CD4-positive, alpha-beta T cell treated with Interleukin-15 for 1 hour (primary cell): Measurements from ENCODE around the gene LYSMD4.
"Not testable (repeated sequence)": the region's sequence is repeated elsewhere in the genome, so short reads cannot be mapped to it uniquely, and the experiment has no call there.

Source experiments
- DNase-seq: peaks from one replicate; pipeline ENCODE4 v3.0.0-alpha.2; 2020

Gene LYSMD4

DNA sequence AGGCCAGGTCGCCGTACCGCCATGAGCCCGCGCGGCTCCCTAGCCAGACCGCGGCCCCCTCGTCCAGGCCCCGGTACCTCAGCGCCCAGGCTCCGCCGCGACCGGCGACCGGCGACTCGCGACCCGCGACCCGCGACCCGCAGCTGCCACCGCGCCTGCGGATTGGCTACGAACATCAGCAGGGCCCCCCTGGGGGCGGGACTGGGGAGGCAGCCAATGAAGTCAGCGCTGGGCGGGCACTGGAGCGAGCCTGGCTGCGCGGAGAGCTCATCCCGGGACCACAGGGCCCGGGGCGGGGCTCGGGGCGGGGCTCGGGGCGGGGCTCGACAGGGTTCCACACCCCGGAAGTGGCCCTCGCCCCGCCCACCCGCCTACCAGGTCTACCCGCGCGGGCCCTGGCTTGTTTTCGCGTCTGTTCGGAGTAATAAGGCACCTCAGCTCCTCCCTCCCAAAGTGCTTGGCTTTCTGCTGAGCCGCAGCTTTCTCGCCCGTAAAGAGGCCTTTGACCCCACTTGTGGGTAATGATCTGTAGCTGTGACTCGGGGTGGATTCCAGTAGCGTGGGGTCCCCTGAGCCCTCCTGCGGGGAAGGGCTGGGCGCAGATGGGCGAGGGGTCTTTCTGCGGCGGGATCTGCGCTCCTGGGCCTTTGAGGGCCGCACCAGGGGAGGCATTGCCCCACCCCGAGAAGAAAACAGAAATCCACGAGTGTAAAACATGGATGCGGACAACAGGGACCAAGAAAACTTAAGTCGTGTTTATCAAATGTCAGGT, at the start of gene LYSMD4:
TSS of gene LYSMD4 (minus strand) at position 170 of the 772 bp plus-strand sequence. CDS start 1,438 bp downstream, outside the sequence.
- DNase-seq: peak; percentile 98

DNA sequence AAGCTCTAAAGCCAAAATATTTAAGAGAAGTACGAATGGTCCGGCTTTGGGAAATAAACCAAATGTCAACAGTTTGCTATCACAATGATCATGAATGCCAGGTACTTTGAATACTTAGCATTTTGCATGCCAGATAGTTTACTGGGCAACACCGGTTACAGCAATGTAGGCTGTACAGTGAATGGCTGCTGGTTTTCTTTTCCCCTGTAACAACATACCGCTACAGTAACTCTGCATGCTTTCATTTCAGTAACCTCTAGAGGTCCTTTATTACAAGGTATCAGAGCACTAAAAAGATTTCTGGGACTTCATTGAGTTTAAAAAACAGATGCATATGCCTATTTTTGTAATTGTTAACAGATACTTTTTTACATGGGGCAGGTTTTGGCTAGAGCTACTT, 48.8 kb upstream of the LYSMD4 start:
- DNase-seq: not testable (repeated sequence)

DNA sequence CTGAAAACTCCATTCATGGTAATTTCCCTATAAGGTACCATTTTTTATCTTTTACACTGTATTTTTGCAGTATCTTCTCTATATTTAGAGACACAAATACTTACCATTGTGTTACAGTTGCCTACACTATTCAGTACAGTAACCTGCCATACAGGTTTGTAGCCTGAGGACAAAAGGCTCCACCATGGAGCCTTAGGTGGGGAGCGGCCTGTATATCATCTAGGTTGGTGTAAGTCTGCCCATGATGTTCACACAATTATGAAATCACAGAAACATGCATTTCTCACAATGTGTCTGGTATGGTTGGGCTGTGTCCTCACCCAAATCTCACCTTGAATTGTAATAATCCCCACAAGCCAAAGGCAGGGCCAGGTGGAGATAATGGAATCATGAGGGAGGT, 43.9 kb upstream of the LYSMD4 start:
- DNase-seq: no peak

DNA sequence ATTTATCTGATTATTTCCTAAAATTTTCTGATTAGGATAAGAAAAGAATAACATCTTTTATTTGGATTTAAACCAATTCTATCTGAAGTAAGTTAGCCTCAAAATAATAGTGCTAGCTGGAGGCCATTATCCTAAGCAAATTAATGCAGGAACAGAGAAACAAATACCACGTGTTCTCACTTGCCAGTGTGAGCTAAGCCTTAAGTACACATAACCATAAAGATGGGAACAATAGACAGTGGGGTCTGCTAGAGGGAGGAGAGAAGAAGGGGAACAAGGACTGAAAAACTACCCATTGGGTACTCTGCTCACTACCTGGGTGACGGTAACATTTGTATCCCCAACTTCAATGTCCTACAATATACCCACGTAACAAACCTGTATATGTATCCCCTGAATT, 31.3 kb upstream of the LYSMD4 start:
- DNase-seq: no peak

DNA sequence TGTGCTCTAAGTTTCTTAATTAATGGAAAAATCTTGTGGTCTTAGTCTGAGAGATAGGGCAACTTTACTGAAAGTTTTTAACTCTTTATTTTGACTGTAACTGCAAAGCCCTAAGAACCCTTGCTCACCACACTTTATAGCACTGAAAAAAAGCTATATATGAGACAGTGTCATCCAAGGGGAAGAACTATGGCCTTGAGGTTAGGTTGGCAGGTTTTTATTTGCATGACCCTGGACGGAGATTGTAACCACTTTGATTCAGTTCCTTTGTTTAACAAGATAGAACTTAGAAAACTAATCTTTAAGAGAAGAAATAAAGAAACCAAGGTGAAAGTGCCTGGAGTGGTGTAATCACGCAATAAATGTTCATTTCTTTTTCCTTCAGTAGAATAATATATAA, 30.6 kb upstream of the LYSMD4 start:
- DNase-seq: no peak

DNA sequence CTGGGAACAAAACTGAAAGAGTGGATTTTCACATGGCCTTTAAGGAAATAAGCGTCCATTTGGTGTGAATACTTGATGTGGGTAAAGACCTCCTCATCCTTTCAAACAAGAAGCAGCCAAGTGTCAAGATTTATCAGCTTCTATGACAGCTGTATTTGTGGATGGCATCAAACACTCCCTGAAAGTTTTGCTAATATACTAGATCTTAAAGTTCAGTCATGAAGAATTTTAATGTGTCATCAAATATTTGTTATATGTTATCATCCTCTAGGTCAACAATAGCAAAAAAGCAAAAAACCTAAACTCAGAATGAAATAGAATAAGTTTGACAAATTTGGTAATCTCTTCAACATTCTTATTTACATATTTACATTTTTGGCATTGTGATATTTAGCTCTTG, 29.1 kb upstream of the LYSMD4 start:
- no peak for DNase-seq

DNA sequence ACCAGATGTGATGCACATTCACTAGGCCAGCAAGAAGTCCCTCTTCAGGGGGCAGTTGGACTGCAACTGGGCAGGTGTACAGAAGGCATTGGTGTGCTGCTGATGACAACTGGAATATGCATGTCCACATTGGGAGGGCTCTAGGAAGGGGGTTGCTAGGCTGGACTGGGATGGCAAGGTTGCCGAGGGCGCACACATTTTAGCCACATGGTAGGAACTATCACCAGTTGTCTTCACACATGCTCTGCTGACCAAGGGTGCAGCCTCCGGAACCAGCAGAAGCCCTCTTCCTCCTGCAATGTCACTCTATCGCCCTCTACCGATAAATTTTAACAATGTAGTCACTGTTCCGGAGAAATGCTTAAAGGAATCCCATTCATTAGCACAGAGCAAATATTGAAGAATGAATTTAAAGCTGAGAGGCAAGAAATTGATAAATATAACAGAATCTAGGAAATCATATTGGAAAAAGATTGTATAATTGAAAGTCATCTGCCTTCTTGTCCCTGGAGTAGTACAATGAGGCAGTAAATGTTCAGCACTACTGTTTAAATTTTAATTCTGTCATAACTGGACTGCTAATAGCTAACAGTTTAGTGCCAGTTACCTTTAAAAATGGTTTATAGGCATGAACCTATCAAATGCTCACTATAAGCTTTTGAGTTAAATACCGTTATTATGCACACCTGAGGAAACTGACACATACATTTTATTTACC, 22.6 kb upstream of the LYSMD4 start:
- peak; percentile 34 for DNase-seq

DNA sequence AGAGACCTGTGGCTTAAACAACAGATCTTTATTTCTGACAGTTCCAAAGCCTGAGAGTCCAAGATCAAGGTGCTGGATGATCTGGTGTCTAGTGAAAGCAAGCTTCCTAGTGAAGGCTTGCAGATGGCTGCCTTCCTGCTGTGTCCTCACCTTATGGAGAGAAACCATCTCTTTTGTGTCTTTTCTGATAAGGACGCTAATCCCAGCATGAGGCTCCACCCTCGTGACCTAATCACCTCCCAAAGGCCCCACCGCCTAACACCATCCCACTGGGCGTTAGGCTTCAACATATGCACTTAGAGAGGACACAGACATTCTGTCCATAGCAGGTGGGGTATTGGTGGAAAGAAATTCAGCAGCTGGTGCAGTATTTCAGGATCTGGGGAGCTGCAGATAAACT, 19.8 kb upstream of the LYSMD4 start:
- DNase-seq: no peak

DNA sequence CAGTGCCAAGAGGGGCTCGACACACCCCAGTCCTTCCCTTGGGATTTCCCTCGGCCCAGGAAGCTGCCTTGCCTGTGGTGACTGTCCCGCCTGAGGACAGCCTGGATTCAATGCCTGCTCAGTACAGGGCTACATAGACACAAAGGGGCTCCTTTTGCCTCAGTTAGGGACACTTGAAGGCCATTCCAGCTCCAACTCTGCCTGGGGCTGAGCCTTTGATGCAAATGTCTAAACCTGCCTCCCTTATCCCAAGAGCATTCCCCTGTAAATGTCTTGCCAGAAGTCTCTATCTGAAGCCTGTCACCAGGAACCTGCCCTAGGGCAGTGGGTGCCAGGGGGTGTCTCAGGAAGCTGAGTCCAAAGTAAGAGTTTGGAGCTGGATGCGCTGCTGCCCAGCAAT, 19.3 kb upstream of the LYSMD4 start:
- no peak for DNase-seq

DNA sequence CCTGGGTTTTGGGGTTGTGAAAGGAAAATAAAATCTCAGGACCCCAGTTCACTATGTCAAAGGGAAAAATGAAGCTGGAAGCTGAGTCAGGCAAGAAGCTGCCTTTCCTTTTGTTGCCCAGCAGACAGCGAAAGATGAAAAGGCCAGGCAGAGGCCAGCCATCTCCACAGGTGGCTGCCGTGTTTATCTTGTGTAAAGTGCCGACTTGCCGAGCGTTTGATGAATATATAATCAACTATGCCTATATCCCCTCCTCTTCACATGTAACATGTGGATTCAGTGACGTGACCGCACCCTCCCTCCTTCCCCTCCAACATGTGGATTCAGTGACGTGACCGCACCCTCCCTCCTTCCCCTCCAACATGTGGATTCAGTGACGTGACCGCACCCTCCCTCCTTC, 17.1 kb upstream of the LYSMD4 start:
- not testable (repeated sequence) for DNase-seq

DNA sequence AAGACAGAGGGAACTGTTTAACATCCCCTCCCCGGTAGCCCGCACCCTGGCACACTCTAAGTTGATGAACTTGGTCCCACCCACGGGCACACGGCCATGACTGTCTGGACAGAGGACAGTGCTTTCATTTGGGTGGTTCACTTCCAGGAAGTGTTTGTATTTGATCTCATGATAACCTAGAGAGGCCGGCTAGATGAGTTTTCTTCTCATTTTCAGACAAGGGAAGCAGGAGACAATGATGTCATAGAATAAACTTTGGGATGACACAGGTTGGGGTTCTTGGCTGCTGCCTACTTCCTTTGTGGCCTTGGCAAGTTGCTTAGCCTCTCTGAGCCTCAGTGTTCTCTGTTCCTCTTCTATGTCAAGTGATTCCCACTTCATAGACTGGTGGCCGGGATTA, 16.1 kb upstream of the LYSMD4 start:
- no peak for DNase-seq

DNA sequence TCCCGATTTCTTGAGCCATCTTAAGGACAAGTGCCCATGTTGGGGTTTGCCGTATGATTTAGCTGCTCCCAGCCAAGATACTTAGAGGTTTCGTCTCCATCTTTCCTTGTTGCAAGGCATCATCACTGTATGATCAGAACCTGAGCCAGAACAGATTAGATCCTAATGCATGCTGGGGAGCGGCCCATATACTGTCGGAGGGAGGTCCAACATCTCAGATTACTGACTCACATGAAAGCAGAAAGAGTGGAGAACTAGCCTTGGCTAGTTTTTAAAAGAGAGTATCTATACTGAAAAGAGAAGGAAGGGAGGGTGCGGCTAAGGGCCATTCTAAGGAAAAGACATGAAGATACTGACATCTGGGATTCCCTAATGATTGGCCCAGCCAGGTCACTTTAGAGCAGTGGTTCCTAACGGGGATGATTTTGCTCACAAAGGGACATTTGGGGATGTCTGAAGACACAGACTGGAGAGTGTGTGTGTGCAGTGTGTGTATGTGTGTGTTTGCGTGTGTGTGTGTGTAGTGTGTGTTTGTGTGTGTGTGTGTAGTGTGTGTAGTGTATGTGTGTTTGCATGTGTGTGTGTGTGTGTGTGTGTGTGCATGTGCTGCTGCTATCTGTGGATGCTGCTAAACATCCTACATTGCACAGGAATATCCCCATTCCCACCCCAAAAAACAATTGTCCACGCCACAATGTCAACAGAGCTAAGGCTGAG, 12.3 kb upstream of the LYSMD4 start:
- no peak for DNase-seq

DNA sequence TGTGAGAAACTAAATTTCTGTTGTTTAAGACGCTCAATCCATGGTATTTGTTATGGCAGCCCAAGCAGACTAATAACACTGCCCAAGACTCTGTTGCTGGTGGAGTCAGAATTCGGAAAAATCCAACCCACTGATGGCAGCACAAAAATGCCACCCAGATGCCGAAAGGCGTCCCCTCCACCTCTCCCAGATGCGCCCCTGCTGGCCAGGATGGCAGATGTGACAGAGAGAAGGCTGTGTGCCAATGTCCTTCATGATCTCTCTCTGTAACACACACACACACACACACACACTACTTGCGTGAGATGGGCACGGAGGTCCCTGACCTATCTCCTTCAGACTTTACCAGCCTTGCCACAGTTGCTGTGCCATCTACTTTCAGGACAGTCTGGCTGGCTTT, 10.9 kb upstream of the LYSMD4 start:
- DNase-seq: no peak

DNA sequence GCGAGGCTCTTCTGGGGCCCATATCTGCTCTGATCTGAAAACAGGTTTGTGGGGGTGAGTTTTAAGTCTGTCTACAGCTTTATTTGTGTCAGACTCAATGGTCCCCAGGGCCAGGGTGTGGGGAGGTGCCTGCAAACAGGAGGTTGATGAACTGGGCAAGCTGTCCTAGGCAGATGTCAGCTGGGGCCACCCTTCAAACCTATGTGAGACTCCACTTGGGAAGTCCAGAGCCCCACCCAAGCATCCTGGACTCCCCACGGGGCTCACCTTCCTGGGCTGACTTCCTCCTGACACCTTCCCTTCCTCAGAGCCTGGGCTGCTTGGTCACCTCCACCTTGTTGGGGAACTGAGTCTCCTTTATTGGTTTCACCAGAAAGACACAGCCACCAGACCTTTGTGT, 8.6 kb upstream of the LYSMD4 start:
- DNase-seq: no peak

DNA sequence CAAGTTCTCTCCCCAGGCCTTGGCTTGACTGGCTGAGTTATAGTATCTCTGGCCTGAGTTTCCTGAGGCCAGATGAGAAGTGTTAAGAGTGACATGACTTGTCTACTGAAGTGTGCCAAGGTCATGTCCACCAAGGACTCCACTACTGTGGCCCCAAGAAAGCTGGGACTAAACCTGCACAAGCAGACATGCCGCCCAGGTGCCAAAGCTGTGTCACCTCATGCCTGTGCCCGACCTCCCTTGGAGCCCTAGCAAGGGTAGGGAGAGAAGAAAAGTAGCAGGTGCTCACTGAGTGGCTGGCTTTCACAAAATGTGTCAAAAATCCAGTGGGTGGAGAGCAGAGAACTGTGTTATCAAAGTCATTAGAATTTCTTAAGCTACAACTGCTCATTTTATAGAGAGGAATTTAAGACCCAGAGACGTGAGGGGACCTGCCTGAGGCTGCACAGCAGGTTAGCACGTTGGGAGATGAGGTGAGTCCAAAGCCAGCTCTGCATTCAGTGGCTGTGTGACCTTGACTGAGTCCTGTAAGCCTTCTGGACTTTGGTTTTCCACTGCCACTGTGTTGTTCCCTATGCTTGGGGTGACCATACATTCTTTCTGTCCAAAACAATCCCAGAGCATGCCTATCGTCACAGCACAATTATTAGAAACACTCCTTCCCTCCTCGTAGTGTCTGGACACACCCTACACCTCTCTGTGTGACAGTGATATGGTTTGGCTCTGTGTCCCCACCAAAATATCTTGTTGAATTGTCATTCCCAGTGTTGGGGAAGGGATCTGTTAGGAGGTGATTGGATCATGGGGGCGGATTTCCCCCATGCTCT, 5.0 kb upstream of the LYSMD4 start:
- no peak for DNase-seq

DNA sequence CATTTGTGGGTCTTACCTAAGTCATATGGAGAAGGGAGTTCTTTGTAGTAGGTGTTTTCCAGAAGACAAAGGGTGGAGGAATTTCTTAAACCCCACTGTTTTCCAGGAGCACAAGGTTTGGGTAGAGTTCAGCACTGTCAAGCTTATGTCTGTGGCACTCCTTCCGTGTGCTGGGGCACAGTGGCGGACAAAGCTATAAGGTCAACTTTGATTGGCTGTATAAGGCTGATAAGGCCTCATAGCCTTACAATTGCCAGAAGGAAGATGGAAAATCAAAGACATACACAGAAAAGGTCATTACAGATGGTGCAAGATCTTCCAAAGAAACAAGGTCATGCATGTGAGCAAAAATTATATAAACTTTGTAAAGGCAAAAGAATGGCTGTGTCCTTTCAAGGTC, 3.5 kb upstream of the LYSMD4 start:
- DNase-seq: no peak

DNA sequence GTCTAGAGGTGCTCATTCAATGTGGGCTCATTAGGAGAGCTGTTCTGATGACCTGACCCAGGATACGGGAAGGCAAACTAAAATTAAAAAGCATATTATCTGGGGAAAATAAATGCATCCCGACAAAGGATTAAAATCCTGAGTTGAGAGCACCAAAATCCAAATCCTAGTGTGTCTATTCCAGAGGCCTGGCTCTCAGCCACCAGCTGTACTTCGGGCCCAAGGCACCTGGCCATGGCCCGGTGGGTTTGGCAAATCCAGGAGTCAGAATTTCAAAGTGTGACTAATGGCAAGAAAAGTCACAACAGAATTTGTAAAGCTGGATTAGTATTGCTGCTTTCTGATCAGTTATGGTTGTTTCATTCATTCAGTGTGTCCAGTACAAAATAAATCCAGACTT, 2.6 kb upstream of the LYSMD4 start:
- DNase-seq: no peak

DNA sequence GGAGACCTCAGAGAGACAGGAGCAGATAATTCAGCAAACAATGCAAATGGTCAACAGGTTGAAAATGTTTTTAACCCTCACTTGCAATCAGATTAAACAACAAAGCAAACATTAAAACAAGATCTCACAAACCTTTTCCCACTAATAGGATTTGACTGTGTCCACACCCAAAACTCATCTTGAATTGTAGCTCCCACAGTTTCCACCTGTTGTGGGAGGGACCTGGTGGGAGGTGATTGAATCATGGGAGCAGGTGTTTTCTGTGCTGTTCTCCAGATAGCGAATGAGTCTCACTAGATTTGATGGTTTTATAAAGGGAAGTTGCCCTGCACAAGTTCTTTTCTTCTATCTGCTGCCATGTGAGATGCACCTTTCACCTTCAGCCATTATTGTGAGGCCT, 1.3 kb upstream of the LYSMD4 start:
- DNase-seq: no peak

DNA sequence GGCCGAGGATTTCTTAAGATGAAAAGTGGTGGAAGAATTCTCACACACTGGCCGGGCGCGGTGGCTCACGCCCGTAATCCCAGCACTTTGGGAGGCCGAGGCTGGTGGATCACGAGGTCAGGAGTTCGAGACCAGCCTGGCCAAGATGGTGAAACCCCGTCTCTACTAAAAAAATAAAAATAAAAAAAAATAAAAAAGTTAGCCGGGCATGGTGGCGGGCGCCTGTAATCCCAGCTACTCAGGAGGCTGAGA, 729 bp upstream of the LYSMD4 start:
- DNase-seq: not testable (repeated sequence)

DNA sequence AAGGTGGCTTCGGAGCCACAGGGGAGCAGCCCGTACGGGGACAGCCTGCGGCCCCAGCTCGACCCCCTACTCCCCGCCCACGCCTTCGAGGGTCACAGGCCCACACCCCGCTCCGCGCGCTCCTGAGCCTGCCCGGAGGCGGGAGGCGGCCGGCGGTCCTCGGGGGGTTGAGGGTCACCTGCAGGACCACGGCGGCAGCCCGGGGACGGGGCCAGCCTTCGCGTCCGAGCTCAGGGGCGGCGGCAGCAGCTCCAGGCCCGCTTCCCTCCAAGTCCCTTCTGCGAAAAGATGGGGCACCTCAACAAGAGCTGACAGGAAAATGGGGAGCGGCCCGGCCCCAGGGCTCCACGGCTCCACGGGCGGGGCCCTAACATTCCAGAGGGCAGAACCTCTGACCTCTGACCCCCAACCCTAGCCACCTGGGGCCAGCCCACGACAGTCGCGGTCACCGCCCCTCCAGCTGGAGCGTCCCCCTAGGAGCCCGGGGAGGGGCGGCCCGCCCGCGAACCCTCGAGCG, 428 bp downstream of the LYSMD4 start:
- no peak for DNase-seq

DNA sequence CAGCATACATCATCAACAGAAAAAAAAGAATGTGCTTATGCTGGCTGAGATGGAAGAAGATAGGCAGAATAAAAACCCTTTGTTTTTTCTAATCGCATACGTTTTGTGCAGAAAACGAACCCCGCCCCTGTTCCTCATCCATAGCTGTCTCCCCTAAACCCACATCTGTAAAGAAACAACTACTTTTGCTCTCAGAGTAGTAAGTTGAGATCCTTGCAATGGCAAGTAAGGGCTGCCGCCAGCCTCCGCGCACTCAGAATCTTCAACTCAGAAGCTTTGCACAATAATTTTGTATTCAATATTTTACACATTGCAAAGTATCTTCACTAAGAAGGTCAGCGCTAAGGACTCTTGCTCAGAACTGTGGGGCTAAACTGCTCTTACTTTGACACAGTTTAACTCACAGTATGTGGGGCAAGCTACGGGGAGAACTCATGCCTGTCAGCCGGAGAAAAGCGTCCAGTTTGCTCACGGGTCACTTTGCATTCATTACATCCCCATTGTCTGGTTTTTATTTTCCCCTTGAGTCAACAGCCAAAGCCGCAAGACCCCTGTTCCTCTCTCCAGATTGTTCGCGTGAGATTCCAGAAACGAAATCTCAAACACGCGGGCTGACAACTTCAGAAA, 1.0 kb downstream of the LYSMD4 start:
- DNase-seq: no peak

DNA sequence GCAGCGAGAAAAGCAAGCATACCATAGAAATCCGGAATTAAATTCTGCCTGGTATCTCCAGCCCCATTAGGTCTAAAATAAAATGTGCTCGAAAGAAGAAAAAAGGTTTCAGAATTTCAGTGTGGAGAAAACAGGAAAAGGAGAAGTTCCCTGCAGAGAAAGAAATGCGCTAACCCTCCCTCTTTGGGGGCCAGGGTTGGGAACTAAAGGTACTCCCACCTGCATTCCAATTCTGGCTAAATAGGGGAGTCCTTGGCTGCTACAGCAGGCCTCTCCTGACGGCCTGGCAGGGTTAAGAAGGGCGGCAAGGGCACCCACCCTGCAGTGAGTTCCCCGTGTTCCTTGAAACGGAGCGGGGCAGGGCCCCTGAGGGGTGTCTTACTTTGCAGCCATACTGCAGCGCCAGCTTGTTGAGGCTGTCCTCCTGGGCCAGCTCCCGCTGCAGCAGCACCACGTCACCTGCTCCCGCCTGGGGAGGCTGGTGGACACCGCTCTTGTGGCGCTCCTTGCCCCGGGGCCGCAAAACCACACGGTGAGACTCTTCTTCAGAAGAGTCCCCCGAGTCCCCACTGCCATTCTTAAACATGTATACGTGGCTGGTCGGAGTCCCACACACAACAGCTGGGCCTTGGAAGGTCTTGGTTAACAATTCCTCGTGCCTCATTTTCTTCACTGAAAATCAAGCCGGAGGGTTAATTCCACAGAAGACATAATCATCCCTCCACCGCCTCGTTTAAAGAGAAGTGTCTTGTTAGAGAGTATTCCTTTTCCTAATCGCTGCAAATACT, 1.7 kb downstream of the LYSMD4 start:
- DNase-seq: no peak
